RWPE2 (cell line): ENCODE data around the gene CTTN.

Source experiments
- ATAC-seq: fragments of 200-7000 bp; cut with Tn5 transposase; 3 replicates; pipeline ENCODE4 v1.9.1; 2021; ENCODE audit warnings: low read depth
- DNase-seq: peaks from one replicate; pipeline ENCODE4 v3.0.0-alpha.2; 2020; ENCODE audit warnings: low spot score
- H3K27ac ChIP-seq: fragments of 450-650 bp; 2 replicates; pipeline ENCODE4 v1.5.1; 2017; ENCODE audit warnings: mild to moderate bottlenecking; ENCODE audit not compliant: poor library complexity, severe bottlenecking
- H3K27me3 ChIP-seq: fragments of 250-450 bp; sonication (Bioruptor Pico); 2 replicates; pipeline ENCODE4 v1.5.1; 2021; ENCODE audit warnings: mild to moderate bottlenecking, moderate library complexity; ENCODE audit not compliant: insufficient read depth, poor library complexity, severe bottlenecking
- H3K36me3 ChIP-seq: fragments of 250-450 bp; sonication (Bioruptor Pico); 2 replicates; pipeline ENCODE4 v1.5.1; 2020; ENCODE audit warnings: low read depth, mild to moderate bottlenecking, moderate library complexity
- H3K4me1 ChIP-seq: fragments of 250-450 bp; sonication (Bioruptor Pico); 2 replicates; pipeline ENCODE4 v1.5.1; 2021; ENCODE audit warnings: mild to moderate bottlenecking, moderate library complexity; ENCODE audit not compliant: insufficient read depth, poor library complexity, severe bottlenecking
- H3K4me3 ChIP-seq: fragments of 250-450 bp; sonication (Bioruptor Pico); 2 replicates; pipeline ENCODE4 v1.5.1; 2021; ENCODE audit warnings: mild to moderate bottlenecking, moderate library complexity; ENCODE audit not compliant: severe bottlenecking
- H3K9me3 ChIP-seq: fragments of 250-450 bp; sonication (Bioruptor Pico); 2 replicates; pipeline ENCODE4 v1.5.1; 2021; ENCODE audit warnings: mild to moderate bottlenecking, moderate library complexity; ENCODE audit not compliant: severe bottlenecking
- TF ChIP-seq, protein P1 (sequence below): fragments of 450-650 bp; IDR thresholded peaks from one replicate; pipeline ENCODE4 v1.5.1; 2017; ENCODE audit warnings: mild to moderate bottlenecking, moderate library complexity; ENCODE audit not compliant: poor library complexity, severe bottlenecking

Gene CTTN

DNA sequence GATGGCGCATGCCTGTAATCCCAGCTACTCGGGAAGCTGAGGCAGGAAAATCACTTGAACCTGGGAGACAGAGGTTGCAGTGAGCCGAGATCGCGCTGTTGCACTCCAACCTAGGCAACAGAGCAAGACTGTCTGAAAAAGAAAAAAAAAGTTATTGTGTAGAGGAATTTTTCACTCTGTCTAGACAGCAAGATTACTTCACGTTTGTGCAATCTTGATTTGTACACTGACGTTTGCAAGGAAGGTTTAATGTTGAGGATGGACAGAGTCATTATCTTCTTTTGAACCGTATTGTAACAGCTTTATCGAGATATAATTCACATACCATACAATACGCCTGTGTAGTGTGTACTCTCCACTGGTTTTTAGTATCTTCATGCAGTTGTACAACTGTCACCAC lies 3.7 kb downstream of the CTTN start:
- TF ChIP-seq, protein P1, sequence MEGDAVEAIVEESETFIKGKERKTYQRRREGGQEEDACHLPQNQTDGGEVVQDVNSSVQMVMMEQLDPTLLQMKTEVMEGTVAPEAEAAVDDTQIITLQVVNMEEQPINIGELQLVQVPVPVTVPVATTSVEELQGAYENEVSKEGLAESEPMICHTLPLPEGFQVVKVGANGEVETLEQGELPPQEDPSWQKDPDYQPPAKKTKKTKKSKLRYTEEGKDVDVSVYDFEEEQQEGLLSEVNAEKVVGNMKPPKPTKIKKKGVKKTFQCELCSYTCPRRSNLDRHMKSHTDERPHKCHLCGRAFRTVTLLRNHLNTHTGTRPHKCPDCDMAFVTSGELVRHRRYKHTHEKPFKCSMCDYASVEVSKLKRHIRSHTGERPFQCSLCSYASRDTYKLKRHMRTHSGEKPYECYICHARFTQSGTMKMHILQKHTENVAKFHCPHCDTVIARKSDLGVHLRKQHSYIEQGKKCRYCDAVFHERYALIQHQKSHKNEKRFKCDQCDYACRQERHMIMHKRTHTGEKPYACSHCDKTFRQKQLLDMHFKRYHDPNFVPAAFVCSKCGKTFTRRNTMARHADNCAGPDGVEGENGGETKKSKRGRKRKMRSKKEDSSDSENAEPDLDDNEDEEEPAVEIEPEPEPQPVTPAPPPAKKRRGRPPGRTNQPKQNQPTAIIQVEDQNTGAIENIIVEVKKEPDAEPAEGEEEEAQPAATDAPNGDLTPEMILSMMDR, result no peak
- H3K4me1 ChIP-seq, result peaks cover 16% of the 10 kb centered on the region
- peaks cover 57% of the 10 kb centered on the region for H3K36me3 ChIP-seq
- no peaks in the 10 kb centered on the region for H3K27me3 ChIP-seq
- H3K4me3 ChIP-seq, result no peak overlapping the region
- ATAC-seq, result no peak
- no peak for DNase-seq
- H3K27ac ChIP-seq, result no peak overlapping the region
- no peaks in the 10 kb centered on the region for H3K9me3 ChIP-seq

DNA sequence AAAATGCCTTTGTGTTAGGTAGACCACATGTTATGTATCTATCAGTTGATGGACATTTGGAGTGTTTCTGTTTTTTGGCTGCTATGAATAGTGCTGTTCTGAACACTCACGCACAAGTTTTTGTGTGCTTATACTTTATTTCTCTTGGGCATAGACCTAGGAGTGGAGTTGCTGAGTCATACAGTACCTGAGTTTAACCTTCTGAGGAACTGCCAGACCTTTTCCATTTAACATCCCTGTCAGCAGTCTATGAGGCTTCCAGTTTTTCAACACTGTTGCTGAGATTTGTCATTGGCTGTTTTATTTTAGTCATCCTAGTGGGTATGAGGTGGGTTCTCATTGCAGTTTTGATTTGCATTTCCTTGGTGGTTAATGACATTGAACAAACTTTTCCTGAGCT lies 4.4 kb downstream of the CTTN start:
- ATAC-seq, result no peak
- no peaks in the 10 kb centered on the region for H3K9me3 ChIP-seq
- no peak overlapping the region for H3K27ac ChIP-seq
- H3K4me1 ChIP-seq, result peaks cover 13% of the 10 kb centered on the region
- H3K4me3 ChIP-seq, result no peak overlapping the region
- peaks cover 64% of the 10 kb centered on the region for H3K36me3 ChIP-seq
- no peak for DNase-seq
- H3K27me3 ChIP-seq, result no peaks in the 10 kb centered on the region
- TF ChIP-seq, protein P1, result no peak

DNA sequence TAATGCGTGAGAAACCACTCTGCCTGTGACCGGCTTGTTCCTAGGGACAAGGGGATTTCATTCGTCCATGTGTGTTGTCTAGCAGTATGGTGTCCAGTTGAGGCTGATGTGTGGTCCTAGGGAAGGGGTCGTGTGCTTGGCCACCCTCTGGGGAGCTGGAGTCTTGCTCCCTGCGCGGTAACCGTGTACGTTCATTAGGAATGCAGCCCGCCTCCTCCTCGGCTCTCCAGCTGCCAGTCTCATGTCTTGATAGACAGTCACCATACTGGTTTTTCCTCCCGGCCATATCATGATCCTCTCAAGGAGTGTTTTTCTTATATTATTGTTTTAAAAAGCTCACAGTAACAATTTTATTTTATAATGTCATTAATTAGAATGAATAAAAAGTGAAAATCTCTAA lies 5.9 kb downstream of the CTTN start:
- TF ChIP-seq, protein P1, result no peak
- Histone ChIP-seq H3K9me3 (no peaks in the 10 kb centered on the region), H3K27ac (no peak overlapping the region), H3K4me1 (peaks cover 13% of the 10 kb centered on the region), H3K27me3 (no peaks in the 10 kb centered on the region), H3K36me3 (peaks cover 80% of the 10 kb centered on the region), H3K4me3 (no peak overlapping the region)
- ATAC-seq, result no peak
- no peak for DNase-seq

DNA sequence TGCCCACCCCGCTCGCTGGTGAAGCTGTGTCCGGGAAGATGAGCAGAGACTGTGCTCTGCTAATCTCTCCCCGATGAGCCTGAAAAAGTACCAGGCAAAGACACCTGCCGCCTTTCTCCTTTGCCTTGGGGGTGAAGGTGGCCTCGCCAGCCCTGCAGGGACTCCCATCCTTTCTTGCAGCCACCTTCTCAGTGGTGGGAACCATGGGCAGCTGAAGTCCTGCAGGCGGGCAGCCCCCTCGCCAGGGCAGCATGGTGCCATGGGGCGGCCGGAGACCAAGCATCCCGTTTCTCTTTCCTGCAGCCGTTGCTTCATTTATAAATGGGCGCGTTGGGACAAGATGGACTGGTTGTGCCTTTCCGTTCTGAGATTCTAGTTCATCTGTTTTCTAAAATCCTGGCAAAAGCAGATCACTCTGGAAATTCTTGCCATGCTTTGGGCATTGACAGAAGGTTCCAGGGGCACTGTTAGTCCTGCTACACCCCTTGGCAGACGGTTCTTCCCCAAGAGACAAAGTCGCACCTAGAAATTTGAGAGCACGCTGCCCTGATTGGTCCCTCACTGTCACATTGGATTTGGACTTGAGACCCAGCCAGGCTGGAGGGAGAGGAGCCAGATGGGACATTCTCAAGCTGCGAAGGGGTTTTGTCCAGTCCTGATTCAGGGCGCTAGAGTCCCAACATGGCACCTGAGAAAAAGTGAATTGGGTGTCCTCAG lies 7.5 kb downstream of the CTTN start:
- Histone ChIP-seq H3K27me3 (no peaks in the 10 kb centered on the region), H3K4me3 (no peak overlapping the region), H3K36me3 (peaks cover 86% of the 10 kb centered on the region), H3K27ac (no peak overlapping the region), H3K4me1 (peaks cover 4% of the 10 kb centered on the region), H3K9me3 (no peaks in the 10 kb centered on the region)
- TF ChIP-seq, protein P1, result no peak
- no peak for DNase-seq
- ATAC-seq, result no peak

DNA sequence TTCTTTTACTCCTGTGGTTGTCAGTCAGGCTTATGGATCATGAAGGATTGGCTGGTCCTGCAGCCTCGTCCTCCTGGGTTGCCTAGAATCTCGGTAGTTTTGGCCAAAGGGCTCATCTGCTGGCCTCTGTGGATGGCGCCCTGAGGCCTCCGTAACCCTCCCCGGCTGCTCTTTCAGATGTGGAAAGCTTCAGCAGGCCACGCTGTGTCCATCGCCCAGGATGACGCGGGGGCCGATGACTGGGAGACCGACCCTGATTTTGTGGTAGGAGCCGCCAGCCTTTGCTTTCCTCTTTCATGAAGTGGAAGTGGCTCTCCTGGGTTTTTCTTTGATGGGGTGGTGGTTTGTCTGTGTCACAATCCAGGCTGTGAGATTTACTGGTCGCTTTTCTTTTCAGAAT lies 8.8 kb downstream of the CTTN start:
- Histone ChIP-seq H3K27ac (no peak overlapping the region), H3K9me3 (no peaks in the 10 kb centered on the region), H3K4me1 (peaks cover 3% of the 10 kb centered on the region), H3K27me3 (no peaks in the 10 kb centered on the region), H3K4me3 (no peak overlapping the region), H3K36me3 (peaks cover 88% of the 10 kb centered on the region)
- ATAC-seq, result no peak
- no peak for DNase-seq
- TF ChIP-seq, protein P1, result no peak
